Measurements from ENCODE around the gene KLHDC4.

Gene KLHDC4

GRCh38 chr16:87664792-87665191 is 101.0 kb downstream of the KLHDC4 start:
- H3K27me3 ChIP-seq (ENCODE audit: insufficient read depth, low read depth), result peaks cover 96% of the 10 kb centered on the region
- no peaks in the 10 kb centered on the region for H3K79me2 ChIP-seq (ENCODE audit: insufficient read depth, low read depth)
- H3K4me1 ChIP-seq (ENCODE audit: low read depth, poor library complexity, severe bottlenecking), result no peaks in the 10 kb centered on the region
- no peak overlapping the region for H2AFZ ChIP-seq (ENCODE audit: low read depth)
- H3K4me3 ChIP-seq (IDR thresholded peaks at IDR 0.05; ENCODE audit: insufficient read depth, low read depth, low read length), result no peak overlapping the region
- no peaks in the 10 kb centered on the region for H3K36me3 ChIP-seq (ENCODE audit: insufficient read depth)
- H3K27ac ChIP-seq, result no peak overlapping the region
- no peak overlapping the region for H3K9ac ChIP-seq
- no peaks in the 10 kb centered on the region for H4K20me1 ChIP-seq (ENCODE audit: insufficient read depth)
- no peak for TF ChIP-seq CTCF (conservative IDR thresholded peaks at IDR 0.05; ENCODE audit: low read depth, low read length)
- no peak overlapping the region for H3K4me2 ChIP-seq

GRCh38 chr16:87662254-87663204 is 103.3 kb downstream of the KLHDC4 start:
- Histone ChIP-seq H3K36me3 (ENCODE audit: insufficient read depth) (no peaks in the 10 kb centered on the region), H3K4me2 (no peak overlapping the region), H4K20me1 (ENCODE audit: insufficient read depth) (no peaks in the 10 kb centered on the region)

GRCh38 chr16:87661561-87661960 is 104.2 kb downstream of the KLHDC4 start:
- Histone ChIP-seq H3K27me3 (ENCODE audit: insufficient read depth, low read depth) (peaks cover 92% of the 10 kb centered on the region), H3K36me3 (ENCODE audit: insufficient read depth) (no peaks in the 10 kb centered on the region), H3K79me2 (ENCODE audit: insufficient read depth, low read depth) (no peaks in the 10 kb centered on the region), H3K4me2 (no peak overlapping the region), H4K20me1 (ENCODE audit: insufficient read depth) (no peaks in the 10 kb centered on the region), H3K9ac (no peak overlapping the region), H3K27ac (no peak overlapping the region), H3K4me1 (ENCODE audit: low read depth, poor library complexity, severe bottlenecking) (no peaks in the 10 kb centered on the region), H3K4me3 (IDR thresholded peaks at IDR 0.05; ENCODE audit: insufficient read depth, low read depth, low read length) (no peak overlapping the region), H2AFZ (ENCODE audit: low read depth) (no peak overlapping the region)
- TF ChIP-seq CTCF (conservative IDR thresholded peaks at IDR 0.05; ENCODE audit: low read depth, low read length), result no peak

More at GRCh38 chr16:87662254-87663204, 103.3 kb downstream of the KLHDC4 start:
- TF ChIP-seq CTCF (conservative IDR thresholded peaks at IDR 0.05; ENCODE audit: low read depth, low read length), result no peak
- Histone ChIP-seq H3K27me3 (ENCODE audit: insufficient read depth, low read depth) (peaks cover 93% of the 10 kb centered on the region), H3K4me1 (ENCODE audit: low read depth, poor library complexity, severe bottlenecking) (no peaks in the 10 kb centered on the region), H2AFZ (ENCODE audit: low read depth) (no peak overlapping the region), H3K9ac (no peak overlapping the region), H3K27ac (no peak overlapping the region), H3K4me3 (IDR thresholded peaks at IDR 0.05; ENCODE audit: insufficient read depth, low read depth, low read length) (no peak overlapping the region), H3K79me2 (ENCODE audit: insufficient read depth, low read depth) (no peaks in the 10 kb centered on the region)

- Histone ChIP-seq H3K4me2 (no peak overlapping the region), H3K27me3 (ENCODE audit: insufficient read depth, low read depth) (peaks cover 90% of the 10 kb centered on the region), H3K4me3 (IDR thresholded peaks at IDR 0.05; ENCODE audit: insufficient read depth, low read depth, low read length) (no peak overlapping the region), H2AFZ (ENCODE audit: low read depth) (no peak overlapping the region), H3K9ac (no peak overlapping the region), H3K27ac (no peak overlapping the region), H3K79me2 (ENCODE audit: insufficient read depth, low read depth) (no peaks in the 10 kb centered on the region), H4K20me1 (ENCODE audit: insufficient read depth) (no peaks in the 10 kb centered on the region), H3K36me3 (ENCODE audit: insufficient read depth) (no peaks in the 10 kb centered on the region), H3K4me1 (ENCODE audit: low read depth, poor library complexity, severe bottlenecking) (no peaks in the 10 kb centered on the region)
- TF ChIP-seq CTCF (conservative IDR thresholded peaks at IDR 0.05; ENCODE audit: low read depth, low read length), result no peak
Measured at GRCh38 chr16:87658564-87659225, 107.1 kb downstream of the KLHDC4 start.

All from KMS-11 (cell line).